ENCODE data around the gene CHIT1.

DNA sequence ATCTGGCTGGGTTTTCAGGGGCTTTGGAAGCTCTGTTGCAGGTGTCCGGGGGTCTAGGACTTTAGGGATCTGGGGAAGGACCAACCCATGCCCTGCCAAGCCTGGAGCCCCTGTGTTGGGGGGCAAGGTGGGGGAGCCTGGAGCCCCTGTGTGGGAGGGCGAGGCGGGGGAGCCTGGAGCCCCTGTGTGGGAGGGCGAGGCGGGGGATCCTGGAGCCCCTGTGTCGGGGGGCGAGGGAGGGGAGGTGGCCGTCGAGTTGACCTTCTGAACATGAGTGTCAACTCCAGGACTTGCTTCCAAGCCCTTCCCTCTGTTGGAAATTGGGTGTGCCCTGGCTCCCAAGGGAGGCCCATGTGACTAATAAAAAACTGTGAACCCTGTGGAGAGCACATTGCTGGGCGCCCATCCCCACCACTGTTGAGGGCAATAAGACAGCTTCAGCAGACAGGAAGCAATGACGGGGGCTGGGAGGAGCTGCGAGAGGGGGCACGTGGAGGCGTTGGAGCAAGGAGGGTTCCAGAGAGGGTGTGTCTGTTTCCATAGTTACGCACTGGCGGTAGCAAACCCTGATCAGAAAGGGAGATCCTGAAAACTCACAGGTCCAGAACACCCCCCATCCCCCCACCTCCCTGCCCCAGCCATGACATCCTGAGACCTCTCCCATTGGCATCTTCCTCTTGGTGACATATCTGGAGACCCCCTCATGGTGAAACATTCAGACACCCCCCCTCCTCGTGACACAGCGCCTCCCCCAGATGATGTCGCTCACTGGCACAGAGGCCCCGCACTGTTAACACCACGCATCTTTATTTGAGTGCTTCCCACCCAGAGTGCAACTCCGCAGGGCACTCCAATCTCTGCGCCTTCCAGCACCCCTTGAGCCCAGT, 62.2 kb downstream of the CHIT1 start:
- TF ChIP-seq, protein P1, sequence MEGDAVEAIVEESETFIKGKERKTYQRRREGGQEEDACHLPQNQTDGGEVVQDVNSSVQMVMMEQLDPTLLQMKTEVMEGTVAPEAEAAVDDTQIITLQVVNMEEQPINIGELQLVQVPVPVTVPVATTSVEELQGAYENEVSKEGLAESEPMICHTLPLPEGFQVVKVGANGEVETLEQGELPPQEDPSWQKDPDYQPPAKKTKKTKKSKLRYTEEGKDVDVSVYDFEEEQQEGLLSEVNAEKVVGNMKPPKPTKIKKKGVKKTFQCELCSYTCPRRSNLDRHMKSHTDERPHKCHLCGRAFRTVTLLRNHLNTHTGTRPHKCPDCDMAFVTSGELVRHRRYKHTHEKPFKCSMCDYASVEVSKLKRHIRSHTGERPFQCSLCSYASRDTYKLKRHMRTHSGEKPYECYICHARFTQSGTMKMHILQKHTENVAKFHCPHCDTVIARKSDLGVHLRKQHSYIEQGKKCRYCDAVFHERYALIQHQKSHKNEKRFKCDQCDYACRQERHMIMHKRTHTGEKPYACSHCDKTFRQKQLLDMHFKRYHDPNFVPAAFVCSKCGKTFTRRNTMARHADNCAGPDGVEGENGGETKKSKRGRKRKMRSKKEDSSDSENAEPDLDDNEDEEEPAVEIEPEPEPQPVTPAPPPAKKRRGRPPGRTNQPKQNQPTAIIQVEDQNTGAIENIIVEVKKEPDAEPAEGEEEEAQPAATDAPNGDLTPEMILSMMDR (IDR thresholded peaks at IDR 0.05), result no peak
- no peak for TF ChIP-seq POLR2A (IDR thresholded peaks at IDR 0.05)

All from ovary (tissue), 3 donors.